GM12878 (cell line): ENCODE measurements around the gene ATP5ME. TPM values are rescaled to one million over a fixed set of nuclear protein-coding genes. Genes with fewer than 3 reads are reported as not detected.

Experiments used
- ATAC-seq: fragments of 200-7000 bp; cut with Tn5 transposase; 3 replicates; pipeline ENCODE4 v1.9.1; 2020; ENCODE audit warnings: mild to moderate bottlenecking, moderate library complexity
- BruUV-seq: library from RNA; stranded (reverse); fragments of 400-500 nt; replicated peaks from 2 replicates; lab custom pipeline; 2021; lab: Mats Ljungman, UMichigan
- CTCF ChIA-PET: fragments of 300-600 bp; sonication (Branson Sonifier 250); formaldehyde crosslinking; extraction: SDS; loops from one replicate; lab custom pipeline; 2021; ENCODE audit warnings: inconsistent platforms; lab: Yijun Ruan, JAX
- POLR2A ChIA-PET: fragments of 350-600 bp; formaldehyde crosslinking; extraction: SDS; loops from one replicate; lab custom pipeline; 2021; ENCODE audit warnings: inconsistent platforms; lab: Charles Lee
- RAD21 ChIA-PET: fragments of 300-600 bp; sonication (Branson Sonifier 250); formaldehyde crosslinking; loops from one replicate; lab custom pipeline; 2023; ENCODE audit warnings: antibody characterized with exemption; ENCODE audit not compliant: unreplicated experiment; lab: Charles Lee
- SMC1A ChIA-PET: fragments of 300-600 bp; sonication (Branson Sonifier 250); formaldehyde crosslinking; loops from one replicate; lab custom pipeline; 2023; ENCODE audit not compliant: unreplicated experiment, uncharacterized antibody; lab: Charles Lee
- DNase-seq: peaks from one replicate; pipeline ENCODE4 v3.0.0-alpha.2; 2011; ENCODE audit warnings: low read depth, low spot score
- FAIRE-seq: peaks from 3 replicates; lab custom pipeline; 2011; peaks lifted over from hg19 to GRCh38; lab: Jason Lieb, UNC
- H2AFZ ChIP-seq: 2 replicates; pipeline ENCODE4 v1.6.0; 2011; ENCODE audit warnings: low read depth, low read length, control low read depth; ENCODE audit not compliant: control insufficient read depth
- H3K27ac ChIP-seq: 2 replicates; pipeline ENCODE4 v1.5.1; 2011; ENCODE audit warnings: control low read depth; ENCODE audit not compliant: control insufficient read depth, insufficient read depth
- H3K27me3 ChIP-seq, 2 experiments: replicated peaks in 1 of 2; 2 replicates each; pipeline versions ENCODE4 v1.6.0 to v1.6.1; 2011; ENCODE audit warnings: low read length in 1 of 2; ENCODE audit not compliant: control insufficient read depth in 2 of 2, insufficient read depth in 2 of 2
- H3K36me3 ChIP-seq, 2 experiments: 2 replicates each; pipeline ENCODE4 v1.5.1; 2011; ENCODE audit warnings: low read length in 1 of 2; ENCODE audit not compliant: control insufficient read depth in 2 of 2, insufficient read depth in 2 of 2
- H3K4me1 ChIP-seq: 2 replicates; pipeline ENCODE4 v1.6.1; 2011; ENCODE audit warnings: mild to moderate bottlenecking, low read length, moderate library complexity, mixed read lengths; ENCODE audit not compliant: control insufficient read depth, insufficient read depth
- H3K4me2 ChIP-seq: 2 replicates; pipeline ENCODE4 v1.6.0; 2011; ENCODE audit warnings: control low read depth; ENCODE audit not compliant: control insufficient read depth, insufficient read depth
- H3K4me3 ChIP-seq: fragments of 200-600 bp; sonication (generic); 2 replicates; pipeline ENCODE4 v1.5.1; 2016
- H3K79me2 ChIP-seq: 2 replicates; pipeline ENCODE4 v1.6.0; 2011; ENCODE audit warnings: low read length; ENCODE audit not compliant: control insufficient read depth, insufficient read depth
- H3K9ac ChIP-seq: 2 replicates; pipeline ENCODE4 v1.8.0; 2011; ENCODE audit warnings: low read length, control low read depth, mixed read lengths; ENCODE audit not compliant: control insufficient read depth, insufficient read depth
- H3K9me3 ChIP-seq: replicated peaks from 3 replicates; pipeline ENCODE4 v1.5.1; 2011; ENCODE audit warnings: mild to moderate bottlenecking, low read length; ENCODE audit not compliant: control insufficient read depth, insufficient read depth
- H4K20me1 ChIP-seq: 2 replicates; pipeline ENCODE4 v1.6.0; 2011; ENCODE audit not compliant: control insufficient read depth, insufficient read depth
- CHD1 ChIP-seq: IDR thresholded peaks from 2 replicates; pipeline ENCODE4 v1.6.1; 2012; ENCODE audit warnings: low read depth, low read length, improper control_type of control experiment
- HDAC2 ChIP-seq: fragments of 200-600 bp; sonication (generic); IDR thresholded peaks from 2 replicates; pipeline ENCODE4 v1.6.1; 2017
- MYC ChIP-seq: IDR thresholded peaks from 2 replicates; pipeline ENCODE4 v1.6.1; 2011; ENCODE audit warnings: mild to moderate bottlenecking, low read length, moderate library complexity, inconsistent platforms; ENCODE audit not compliant: insufficient read depth, insufficient replicate concordance, insufficient read length, severe bottlenecking
- PAX5 ChIP-seq: IDR thresholded peaks from 2 replicates; pipeline ENCODE4 v1.6.1; 2011; ENCODE audit warnings: low read depth, low read length, borderline replicate concordance
- PKNOX1 ChIP-seq: fragments of 450-650 bp; IDR thresholded peaks from 2 replicates; pipeline ENCODE4 v1.6.1; 2016; ENCODE audit warnings: mild to moderate bottlenecking
- POLR2A ChIP-seq: IDR thresholded peaks from 2 replicates; pipeline ENCODE4 v1.6.1; 2011; ENCODE audit warnings: low read depth, mild to moderate bottlenecking, low read length
- RELA ChIP-seq: fragments of 450-650 bp; IDR thresholded peaks from 2 replicates; pipeline ENCODE4 v1.8.0; 2014; ENCODE audit warnings: borderline replicate concordance; ENCODE audit not compliant: partially characterized antibody
- RFX5 ChIP-seq: IDR thresholded peaks from 2 replicates; pipeline ENCODE4 v1.6.1; 2011; ENCODE audit warnings: low read depth, low read length, improper control_type of control experiment
- SMAD5 ChIP-seq: IDR thresholded peaks from 2 replicates; pipeline ENCODE4 v1.6.1; 2016; ENCODE audit warnings: antibody characterized with exemption, low read depth
- TCF12 ChIP-seq: IDR thresholded peaks from 2 replicates; pipeline ENCODE4 v1.6.1; 2011; ENCODE audit warnings: low read depth, mild to moderate bottlenecking, low read length
- WGBS: methylation state at CpG from one replicate; pipeline ENCODE4 v1.1.6; 2016; ENCODE audit warnings: low lambda C conversion rate; ENCODE audit not compliant: insufficient replicate concordance, insufficient coverage; ENCODE audit errors: missing lambda C conversion rate; 5-methylcytosine and 5-hydroxymethylcytosine counted together
- in situ Hi-C: fragments of 300-500 bp; cut with MboI; formaldehyde crosslinking; loops from 9 replicates; pipeline ENCODE4 v1.14.3; 2018; ENCODE audit warnings: mixed read lengths
- intact Hi-C: fragments of 100-400 bp; cut with micrococcal nuclease; formaldehyde crosslinking; loops from one replicate; pipeline ENCODE4 v1.14.2; 2022; ENCODE audit not compliant: unreplicated experiment
- polyA plus RNA-seq, 11 experiments: library from polyadenylated mRNA; depleted of rRNA in 4 of 11; unstranded in 6 of 11; stranded (reverse) in 5 of 11; fragments of >200 nt; fragmentation: Nextera tagmentation in 4 of 11; fragmentation: Illumina TruSeq in 1 of 11; extraction: Ambion mirVana in 4 of 11; extraction: Trizol in 1 of 11; gene quantifications; 1 replicate in 1 of 11; 2 replicates in 10 of 11; pipeline versions ENCODE4 v1.2.1 to v1.2.3, GENCODE V29; 2011 to 2016; ENCODE audit warnings: inconsistent platforms in 2 of 11, missing spikeins in 2 of 11, low read depth in 1 of 11
- total RNA-seq, 4 experiments: library from RNA; depleted of rRNA in 3 of 4; stranded (reverse); fragments of >200 nt in 3 of 4; fragmentation: Illumina TruSeq in 1 of 4; extraction: Trizol in 1 of 4; gene quantifications; 2 replicates each; pipeline versions ENCODE4 v1.2.1 to v1.2.3, GENCODE V29; 2013 to 2021
- TF ChIP-seq, protein P1 (sequence below): fragments of 450-650 bp; IDR thresholded peaks from 2 replicates; pipeline ENCODE4 v1.6.1; 2017; ENCODE audit warnings: mild to moderate bottlenecking, moderate library complexity

ATP5ME gene
- total and polyA plus RNA-seq, 10 of the 15 experiments (the other 5 are each of a cell fraction or from before 2014, with no cell fraction given), result 279 to 2,374 (median 509) TPM

DNA sequence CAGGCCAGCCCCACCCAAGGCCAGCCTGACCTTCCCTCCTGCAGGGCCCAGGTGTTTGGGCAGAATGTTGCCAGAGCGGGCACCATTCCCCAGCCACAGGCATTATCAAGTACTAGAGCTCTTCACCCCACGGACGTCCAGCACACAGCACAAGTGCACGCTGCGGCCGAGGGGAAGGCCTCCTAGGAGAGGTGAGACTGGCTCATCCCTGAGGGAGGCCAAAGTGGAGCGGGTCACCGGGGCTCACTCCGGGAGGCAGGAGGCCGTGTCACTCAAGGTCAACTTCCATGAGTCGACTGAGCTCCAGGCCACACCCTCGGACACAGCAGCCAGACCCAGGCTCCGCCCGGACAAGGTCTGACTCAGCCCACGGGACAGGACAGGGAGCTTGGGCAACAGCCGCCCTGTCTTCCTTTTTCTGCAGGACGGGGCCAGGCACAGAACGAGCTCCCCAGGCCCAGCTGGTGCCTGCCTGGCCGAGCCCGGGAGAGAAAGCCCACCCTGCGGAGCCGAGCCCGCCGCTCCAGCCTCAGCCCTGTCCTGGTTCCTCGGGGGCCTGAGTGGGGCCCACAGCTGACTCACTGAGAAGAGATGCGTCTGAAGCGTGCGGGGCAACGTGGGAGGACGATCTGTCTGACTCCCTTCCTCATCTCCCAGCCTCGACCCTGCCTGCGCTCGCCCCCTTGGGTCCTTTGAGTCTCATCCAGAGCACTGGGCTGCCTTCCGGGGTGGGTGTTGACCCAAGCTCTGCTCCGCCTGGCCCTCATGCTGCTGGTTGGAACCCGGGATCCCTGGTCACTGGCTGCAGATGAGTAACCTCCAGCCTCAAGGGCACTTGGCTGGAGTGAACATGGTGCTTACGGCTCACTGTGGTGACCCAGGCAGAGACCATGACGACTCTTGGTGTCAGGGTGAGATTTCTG lies 13.2 kb upstream of the ATP5ME start:
- Histone ChIP-seq H3K4me2 (no peak overlapping the region), H3K36me3 (no peaks in the 10 kb centered on the region), H4K20me1 (no peaks in the 10 kb centered on the region), H2AFZ (no peak overlapping the region), H3K9me3 (no peaks in the 10 kb centered on the region), H3K4me1 (peaks cover 12% of the 10 kb centered on the region), H3K79me2 (no peaks in the 10 kb centered on the region), H3K27me3 (no peaks in the 10 kb centered on the region), H3K9ac (no peak overlapping the region), H3K27ac (no peak overlapping the region), H3K4me3 (no peak overlapping the region)
- no peak for DNase-seq
- WGBS, result 68% methylated on average over 38 of the region's 38 CpGs
- POLR2A ChIA-PET, result no interaction called here
- RAD21 ChIA-PET, result no interaction called here
- CTCF ChIA-PET, result no interaction called here
- peak; percentile 15; the same call in 1 of the 2 replicates for TF ChIP-seq POLR2A
- TF ChIP-seq HDAC2, result no peak
- ATAC-seq, result no peak
- in situ Hi-C loops (no loop called here), intact Hi-C loops (no loop called here)
- BruUV-seq, result no TSS peak
- FAIRE-seq, result no peak
- SMC1A ChIA-PET, result no interaction called here

GRCh38 chr4:686413-687040 lies 12.5 kb upstream of the ATP5ME start:
- SMC1A ChIA-PET, result no interaction called here
- ATAC-seq (no peak), FAIRE-seq (no peak), DNase-seq (no peak)
- Histone ChIP-seq H3K4me2 (no peak overlapping the region), H3K79me2 (no peaks in the 10 kb centered on the region), H3K27ac (no peak overlapping the region), H2AFZ (no peak overlapping the region), H4K20me1 (no peaks in the 10 kb centered on the region), H3K4me1 (peaks cover 12% of the 10 kb centered on the region), H3K36me3 (no peaks in the 10 kb centered on the region), H3K9ac (no peak overlapping the region), H3K27me3 (no peaks in the 10 kb centered on the region), H3K9me3 (no peaks in the 10 kb centered on the region), H3K4me3 (no peak overlapping the region)
- in situ Hi-C loops, result no loop called here
- WGBS, result 73% methylated on average over 31 of the region's 31 CpGs
- intact Hi-C loops, result no loop called here
- RAD21 ChIA-PET, result no interaction called here
- BruUV-seq, result no TSS peak
- POLR2A ChIA-PET, result no interaction called here
- CTCF ChIA-PET, result no interaction called here
- TF ChIP-seq RFX5, result no peak
- no peak for TF ChIP-seq PAX5
- TF ChIP-seq RELA, result no peak
- no peak for TF ChIP-seq MYC
- no peak for TF ChIP-seq SMAD5
- no peak for TF ChIP-seq PKNOX1
- TF ChIP-seq, protein P1, sequence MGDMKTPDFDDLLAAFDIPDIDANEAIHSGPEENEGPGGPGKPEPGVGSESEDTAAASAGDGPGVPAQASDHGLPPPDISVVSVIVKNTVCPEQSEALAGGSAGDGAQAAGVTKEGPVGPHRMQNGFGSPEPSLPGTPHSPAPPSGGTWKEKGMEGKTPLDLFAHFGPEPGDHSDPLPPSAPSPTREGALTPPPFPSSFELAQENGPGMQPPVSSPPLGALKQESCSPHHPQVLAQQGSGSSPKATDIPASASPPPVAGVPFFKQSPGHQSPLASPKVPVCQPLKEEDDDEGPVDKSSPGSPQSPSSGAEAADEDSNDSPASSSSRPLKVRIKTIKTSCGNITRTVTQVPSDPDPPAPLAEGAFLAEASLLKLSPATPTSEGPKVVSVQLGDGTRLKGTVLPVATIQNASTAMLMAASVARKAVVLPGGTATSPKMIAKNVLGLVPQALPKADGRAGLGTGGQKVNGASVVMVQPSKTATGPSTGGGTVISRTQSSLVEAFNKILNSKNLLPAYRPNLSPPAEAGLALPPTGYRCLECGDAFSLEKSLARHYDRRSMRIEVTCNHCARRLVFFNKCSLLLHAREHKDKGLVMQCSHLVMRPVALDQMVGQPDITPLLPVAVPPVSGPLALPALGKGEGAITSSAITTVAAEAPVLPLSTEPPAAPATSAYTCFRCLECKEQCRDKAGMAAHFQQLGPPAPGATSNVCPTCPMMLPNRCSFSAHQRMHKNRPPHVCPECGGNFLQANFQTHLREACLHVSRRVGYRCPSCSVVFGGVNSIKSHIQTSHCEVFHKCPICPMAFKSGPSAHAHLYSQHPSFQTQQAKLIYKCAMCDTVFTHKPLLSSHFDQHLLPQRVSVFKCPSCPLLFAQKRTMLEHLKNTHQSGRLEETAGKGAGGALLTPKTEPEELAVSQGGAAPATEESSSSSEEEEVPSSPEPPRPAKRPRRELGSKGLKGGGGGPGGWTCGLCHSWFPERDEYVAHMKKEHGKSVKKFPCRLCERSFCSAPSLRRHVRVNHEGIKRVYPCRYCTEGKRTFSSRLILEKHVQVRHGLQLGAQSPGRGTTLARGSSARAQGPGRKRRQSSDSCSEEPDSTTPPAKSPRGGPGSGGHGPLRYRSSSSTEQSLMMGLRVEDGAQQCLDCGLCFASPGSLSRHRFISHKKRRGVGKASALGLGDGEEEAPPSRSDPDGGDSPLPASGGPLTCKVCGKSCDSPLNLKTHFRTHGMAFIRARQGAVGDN, result no peak
- TF ChIP-seq CHD1, result no peak
- TF ChIP-seq TCF12, result no peak
